GM18505 (cell line): ENCODE results near the gene STARD13.

Experiments
- ATAC-seq: cut with Tn5 transposase; IDR thresholded peaks from one replicate; pipeline ENCODE4 v1.9.1; 2021; ENCODE audit not compliant: unreplicated experiment
- POLR2A ChIP-seq: IDR thresholded peaks from 4 replicates; pipeline ENCODE4 v1.6.1; 2011; ENCODE audit warnings: borderline replicate concordance; ENCODE audit not compliant: insufficient read depth, insufficient read length; ENCODE audit errors: extremely low read depth

The STARD13 gene

DNA sequence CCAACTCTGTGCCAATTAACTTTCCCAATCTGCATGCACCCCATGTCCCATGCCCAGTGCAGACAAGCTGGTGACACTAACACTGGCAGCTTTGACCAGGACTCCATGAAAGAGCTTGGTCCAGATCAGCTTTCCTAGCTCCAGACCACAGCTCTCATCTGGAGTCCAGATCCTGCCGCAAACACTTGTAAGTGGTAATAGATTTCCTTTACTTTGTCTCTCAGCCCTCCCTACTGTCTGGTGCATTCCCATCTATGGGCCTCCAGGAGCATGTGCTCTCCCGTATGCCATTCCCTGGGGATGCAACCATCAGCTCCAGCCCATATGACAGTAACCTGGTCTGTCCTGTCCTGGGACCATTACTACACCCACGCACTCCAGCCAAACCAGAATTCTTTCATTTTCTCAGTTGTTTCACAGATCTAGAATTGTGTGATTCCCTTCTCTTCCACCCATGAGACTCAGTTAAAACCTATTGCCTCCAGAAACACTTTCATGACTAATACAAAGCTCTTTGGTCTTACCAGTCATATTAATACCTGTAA is 4.9 kb upstream of the STARD13 start:
- TF ChIP-seq POLR2A: no peak
- ATAC-seq: no peak

DNA sequence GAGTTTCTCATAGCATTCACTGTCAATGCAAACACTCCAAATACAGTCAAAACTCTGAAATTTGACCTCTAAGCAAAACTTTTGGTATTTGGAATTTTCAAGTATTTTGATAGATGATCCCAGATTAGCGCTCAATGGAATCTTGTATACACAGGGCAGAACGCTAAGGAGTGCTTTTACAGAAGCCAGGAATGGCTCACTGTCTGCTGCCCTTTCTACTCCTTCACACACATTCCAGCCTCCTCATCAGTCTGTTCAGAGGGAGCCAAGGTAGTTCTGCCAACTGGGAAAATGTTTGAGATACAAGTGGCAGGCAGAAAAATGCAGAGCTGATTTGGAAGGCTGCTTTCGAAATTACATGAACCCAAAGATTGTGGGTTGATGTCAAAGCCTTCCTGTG is 4.4 kb upstream of the STARD13 start:
- no peak for TF ChIP-seq POLR2A
- no peak for ATAC-seq

DNA sequence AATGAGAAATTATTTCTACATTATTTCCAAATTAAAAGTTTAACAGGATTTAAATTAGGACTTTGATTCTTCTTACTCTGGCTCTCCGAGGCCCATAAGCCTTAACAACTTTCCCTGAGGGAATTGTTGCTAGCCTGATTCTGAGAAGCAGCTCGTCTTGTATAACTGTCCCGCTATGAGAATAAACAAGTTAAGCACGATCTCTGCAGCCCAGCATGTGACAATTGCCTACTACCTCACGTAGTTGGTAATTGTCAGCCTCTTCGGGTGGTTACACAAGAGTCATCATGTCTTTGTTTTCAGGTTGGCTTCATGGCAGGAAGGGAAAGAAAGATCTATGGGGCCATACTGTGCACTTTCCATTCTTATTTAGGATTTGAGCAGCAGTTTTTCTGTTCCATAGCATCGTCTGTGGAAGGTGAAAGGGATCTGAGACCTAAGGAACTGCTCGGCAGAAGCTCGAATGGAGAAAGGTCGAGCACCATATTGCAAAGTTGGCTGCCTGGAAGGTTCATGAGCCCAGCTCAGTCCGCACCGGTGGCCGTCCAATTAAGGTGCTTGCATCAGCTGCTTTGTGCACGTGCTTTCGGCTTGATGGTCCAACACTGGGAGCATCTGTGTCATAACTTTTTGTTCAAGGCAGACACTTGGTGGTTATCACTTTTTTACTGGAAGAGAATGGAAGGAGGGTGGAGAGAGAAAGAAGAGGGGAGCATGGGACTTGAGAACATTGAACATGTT is 1.8 kb upstream of the STARD13 start:
- ATAC-seq: no peak
- no peak for TF ChIP-seq POLR2A

DNA sequence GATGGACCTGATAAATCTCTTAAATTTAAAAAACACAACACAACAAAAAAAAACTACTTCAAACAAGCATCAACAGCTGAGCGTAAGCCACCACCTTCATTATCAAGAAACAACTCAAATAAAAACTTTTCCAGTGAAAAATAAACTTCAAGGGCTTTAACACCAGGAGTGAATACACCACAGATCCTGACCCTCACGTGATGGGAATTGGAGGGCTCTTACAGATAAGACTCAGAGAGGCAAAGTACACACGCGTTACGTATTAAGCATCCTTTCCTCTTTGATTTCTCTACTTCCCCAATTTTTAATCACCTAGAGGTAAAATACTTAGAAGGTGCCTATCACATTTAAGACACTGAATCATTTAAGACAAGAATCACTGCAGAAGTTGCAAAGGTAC is 573 bp upstream of the STARD13 start:
- no peak for TF ChIP-seq POLR2A
- ATAC-seq: no peak

DNA sequence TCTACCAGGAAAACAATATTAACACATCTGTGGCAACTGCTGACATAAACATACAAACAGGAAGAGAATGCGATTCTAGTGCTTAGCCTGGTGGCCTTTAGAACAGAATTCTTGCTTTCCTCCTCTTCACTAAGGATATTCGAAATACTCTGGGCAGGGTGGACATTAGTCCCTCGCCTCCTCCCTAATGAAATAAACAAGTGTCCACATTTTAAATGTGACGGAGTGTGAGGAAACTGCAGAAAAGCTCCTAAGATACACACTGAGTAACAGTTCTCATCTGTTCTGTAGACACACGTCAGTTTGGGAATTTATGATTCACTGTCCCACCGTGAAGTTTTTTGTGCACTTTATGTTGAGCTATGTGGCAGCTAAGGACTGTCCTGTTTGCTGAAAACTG is 639 bp downstream of the STARD13 start:
- ATAC-seq: no peak

DNA sequence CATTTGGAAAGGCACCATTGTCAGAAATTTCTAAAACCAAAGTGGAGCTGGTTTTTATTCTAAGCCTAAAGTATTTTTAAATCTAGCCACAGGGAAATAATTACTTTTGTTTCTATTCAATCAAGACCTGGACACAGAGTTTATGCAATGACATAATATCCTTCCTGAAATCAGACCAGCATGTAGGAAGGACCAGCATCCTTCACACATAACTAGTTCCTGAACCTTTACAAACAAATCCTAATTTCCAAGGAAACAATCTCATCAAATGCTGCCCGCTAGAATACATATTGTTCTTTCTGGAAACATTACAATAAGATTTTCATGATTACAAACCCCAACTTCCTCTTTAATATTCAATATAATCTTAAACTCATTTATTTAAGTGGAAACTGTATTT is 1.5 kb downstream of the STARD13 start:
- no peak for TF ChIP-seq POLR2A
- no peak for ATAC-seq

More for the DNA sequence above, 639 bp downstream of the STARD13 start:
- no peak for TF ChIP-seq POLR2A

DNA sequence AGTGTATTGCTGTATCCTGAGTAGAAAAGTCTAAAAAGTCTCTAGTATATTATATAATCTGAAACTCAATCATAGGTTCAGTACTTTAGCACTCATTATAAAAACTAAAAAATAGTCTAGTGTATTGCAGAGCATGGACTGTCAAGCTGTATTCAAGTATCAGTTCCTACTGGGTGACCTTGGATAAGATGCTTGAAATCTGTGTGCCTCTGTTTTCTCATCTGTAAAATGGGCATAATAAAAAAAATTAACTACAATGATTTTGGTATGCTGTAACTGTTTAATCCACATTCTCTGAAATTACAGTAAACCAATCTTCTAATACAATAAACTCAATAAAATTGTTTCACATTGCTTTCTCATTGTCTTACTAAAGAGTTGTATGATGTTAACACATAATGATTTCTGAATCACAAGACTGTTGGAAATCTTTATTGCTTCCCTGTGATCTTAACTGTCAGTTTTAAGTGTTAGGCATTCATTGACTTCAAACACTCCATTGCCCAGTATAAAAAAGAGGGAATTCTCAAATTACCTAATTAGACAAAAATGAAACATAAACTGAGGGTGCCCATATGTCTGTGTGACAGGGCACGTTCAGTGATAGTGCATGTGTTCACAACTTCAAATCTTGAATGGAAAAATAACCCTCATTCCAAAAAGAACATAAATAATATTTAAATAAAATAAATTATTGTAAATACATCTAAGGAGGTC is 2.2 kb downstream of the STARD13 start:
- no peak for TF ChIP-seq POLR2A
- no peak for ATAC-seq

DNA sequence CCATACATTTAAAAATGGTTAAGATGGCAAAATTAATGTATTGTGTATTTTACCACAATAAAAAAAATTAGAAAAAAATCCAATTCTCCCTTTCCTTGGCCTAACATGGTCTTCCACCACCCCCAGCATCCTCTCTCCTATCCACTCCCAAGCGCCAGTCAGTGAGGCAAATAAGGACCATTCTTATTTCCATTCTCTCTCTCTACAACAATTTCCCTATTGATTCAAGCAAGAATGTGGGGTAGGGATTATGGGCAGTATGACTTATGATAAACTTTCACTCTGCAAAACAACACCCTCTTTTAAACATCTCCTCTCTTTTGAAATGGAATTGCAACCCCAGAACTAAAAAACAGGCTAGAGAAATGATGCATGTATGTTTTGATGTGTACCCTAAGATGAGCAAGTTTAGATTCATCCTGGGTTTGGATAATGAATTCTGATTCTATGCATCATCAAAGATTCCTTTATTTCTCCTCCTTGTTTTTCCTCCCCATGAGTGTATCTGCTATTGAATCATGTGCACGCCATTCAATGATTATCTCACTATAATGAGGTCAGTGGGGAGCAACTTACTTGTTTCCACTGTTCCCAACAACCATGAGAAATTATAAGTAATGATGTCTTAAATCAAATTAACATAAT is 3.5 kb downstream of the STARD13 start:
- no peak for TF ChIP-seq POLR2A
- no peak for ATAC-seq

DNA sequence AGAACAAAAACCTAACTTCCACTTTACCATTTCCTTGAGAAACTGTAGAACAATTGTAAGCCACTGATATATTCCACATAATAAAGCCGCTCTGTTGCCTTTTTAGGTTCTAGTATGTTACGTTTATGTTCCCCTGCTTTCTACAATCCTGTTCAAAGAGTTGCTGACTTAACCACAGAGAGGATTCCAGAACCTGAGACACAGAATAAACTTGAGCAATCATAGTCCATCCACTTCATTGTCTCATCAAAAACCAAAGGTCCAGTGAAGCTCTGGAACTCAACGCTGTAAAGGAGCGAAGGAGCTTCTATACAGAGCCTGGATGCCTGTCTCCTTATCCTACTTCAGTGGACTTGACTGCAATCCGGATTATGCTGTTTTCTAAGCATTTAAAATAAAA is 4.6 kb downstream of the STARD13 start:
- no peak for TF ChIP-seq POLR2A
- ATAC-seq: no peak

DNA sequence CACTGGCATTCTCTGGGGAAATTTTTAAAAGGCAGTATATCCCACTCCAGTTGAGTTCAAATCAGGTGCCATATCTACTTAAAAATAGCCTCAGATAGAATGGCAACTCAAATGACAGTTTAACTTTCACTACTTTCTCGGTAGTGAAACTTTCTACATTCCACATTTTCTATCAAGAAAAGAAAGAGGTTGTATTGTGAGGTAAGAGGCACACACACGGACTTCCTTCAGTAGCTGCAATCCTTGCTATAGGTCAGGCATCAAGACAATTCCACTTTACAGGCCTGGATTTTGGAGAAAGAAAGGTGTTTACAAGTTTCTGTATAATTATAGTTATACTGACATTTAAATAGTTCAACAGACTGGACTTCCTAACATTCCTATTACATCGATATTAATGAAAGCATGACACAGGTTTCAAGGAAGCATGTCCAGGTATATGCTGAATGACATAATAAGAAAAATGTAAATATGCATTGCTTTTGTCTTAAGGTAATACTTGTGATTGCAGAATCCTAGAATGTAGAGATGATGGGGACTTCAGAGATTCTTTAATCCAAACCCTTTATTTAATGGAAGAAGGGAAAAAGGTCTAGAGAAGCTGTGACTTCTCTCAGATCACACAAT is 5.2 kb downstream of the STARD13 start:
- TF ChIP-seq POLR2A: no peak
- ATAC-seq: no peak

DNA sequence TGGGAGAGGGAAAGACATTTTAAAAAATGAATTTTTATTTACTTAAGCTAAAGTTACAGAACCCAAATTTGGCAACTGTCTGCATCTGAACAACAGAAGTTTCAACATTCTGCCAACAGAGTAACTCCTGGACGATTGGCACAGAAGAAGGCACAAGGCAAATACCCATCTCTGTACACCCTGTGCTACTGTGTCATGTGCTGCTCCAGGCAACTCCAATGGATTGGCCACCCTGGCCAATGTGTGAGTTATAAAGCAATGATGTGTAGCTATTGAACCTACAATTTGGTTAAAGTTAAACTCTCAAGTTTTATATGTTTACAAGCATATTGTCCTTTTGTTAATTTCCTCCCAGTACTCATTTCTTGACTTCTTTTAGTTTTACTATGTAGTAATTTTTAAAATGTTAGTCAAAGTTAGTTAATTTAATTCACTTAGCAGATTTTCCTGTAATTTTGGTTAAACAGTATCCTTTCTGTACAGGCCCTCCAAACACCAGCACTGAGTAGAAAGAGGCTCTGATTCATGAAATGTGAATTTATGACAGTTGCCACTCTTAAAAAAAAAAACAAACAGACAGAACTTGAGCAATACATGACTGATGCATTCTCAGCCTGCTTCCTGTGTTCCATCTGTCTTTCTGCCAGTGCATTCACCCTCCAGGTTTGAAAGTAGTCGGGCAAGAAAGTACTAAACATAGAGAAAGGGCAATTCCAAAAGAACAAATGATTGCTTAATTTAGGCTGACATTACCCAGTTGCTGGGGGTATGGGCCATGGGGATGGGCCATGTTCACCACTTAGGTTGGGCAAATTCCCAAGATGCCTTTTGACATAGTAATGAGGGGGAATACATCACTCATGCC is 5.9 kb downstream of the STARD13 start:
- no peak for TF ChIP-seq POLR2A
- ATAC-seq: no peak

DNA sequence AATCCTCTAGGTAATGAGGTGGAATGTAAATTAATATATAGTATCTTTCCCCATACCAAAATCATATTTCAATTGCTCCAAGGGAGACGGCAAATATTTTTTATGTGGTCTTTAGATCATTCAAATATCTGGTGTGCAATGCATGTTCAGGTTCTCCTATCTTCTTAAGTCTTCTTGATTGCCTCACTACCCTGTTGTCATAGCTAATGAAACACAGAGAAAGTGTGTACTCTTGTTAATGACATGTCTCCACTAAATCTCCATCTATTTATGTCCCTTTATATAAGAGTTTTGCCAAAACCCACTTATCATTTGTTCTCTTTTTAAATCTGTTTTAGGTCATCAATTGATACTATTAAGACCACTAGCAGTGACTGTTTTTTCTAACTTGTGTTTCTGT is 6.6 kb downstream of the STARD13 start:
- TF ChIP-seq POLR2A: no peak
- no peak for ATAC-seq
